K562 (cell line): ENCODE measurements around the gene BCORL1. TPM values are rescaled to one million over a fixed set of nuclear protein-coding genes. Genes with fewer than 3 reads are reported as not detected.
A peak's percentile ranks its signal among the peaks of the same experiment; 100 is the strongest.

Experiments
- AFF1 ChIP-seq, 2 experiments: fragments of 450-650 bp; IDR thresholded peaks; 2 replicates each; pipeline ENCODE4 v1.6.1; 2018; ENCODE audit warnings: mild to moderate bottlenecking in 2 of 2, low read depth in 1 of 2; ENCODE audit not compliant: partially characterized antibody in 2 of 2
- FOXK1 ChIP-seq: sonication (generic); formaldehyde crosslinking; IDR thresholded peaks from 2 replicates; pipeline ENCODE4 v1.8.0; 2022; ENCODE audit warnings: missing genetic modification reagents, mild to moderate bottlenecking, borderline replicate concordance
- NKRF ChIP-seq: fragments of 450-650 bp; IDR thresholded peaks from 2 replicates; pipeline ENCODE4 v1.6.1; 2016; ENCODE audit warnings: borderline replicate concordance
- PHB ChIP-seq: fragments of 250-450 bp; sonication (Bioruptor Pico); IDR thresholded peaks from 2 replicates; pipeline ENCODE4 v1.5.0; 2021
- PKNOX1 ChIP-seq: fragments of 450-650 bp; IDR thresholded peaks from 2 replicates; pipeline ENCODE4 v1.6.1; 2016
- PYGO2 ChIP-seq: fragments of 450-650 bp; IDR thresholded peaks from 2 replicates; pipeline ENCODE4 v1.6.1; 2016; ENCODE audit warnings: mild to moderate bottlenecking, missing genetic modification characterization, moderate library complexity, missing compliant biosample characterization
- RBFOX2 ChIP-seq: fragments of 200-400 bp; formaldehyde crosslinking; IDR thresholded peaks from 2 replicates; pipeline ENCODE4 v1.6.1; 2017; ENCODE audit warnings: low read depth, mild to moderate bottlenecking, low read length, moderate library complexity
- STAG1 ChIP-seq: sonication (generic); formaldehyde crosslinking; IDR thresholded peaks from 2 replicates; pipeline ENCODE4 v1.5.0; 2020; ENCODE audit warnings: missing genetic modification reagents, borderline replicate concordance
- TAF9B ChIP-seq: fragments of 450-650 bp; IDR thresholded peaks from 2 replicates; pipeline ENCODE4 v1.6.1; 2018; ENCODE audit warnings: mild to moderate bottlenecking; ENCODE audit not compliant: partially characterized antibody
- YY1 ChIP-seq, 3 experiments: IDR thresholded peaks; 2 replicates each; pipeline ENCODE4 v1.6.1; 2011; ENCODE audit warnings: low read length in 2 of 3, mild to moderate bottlenecking in 2 of 3, moderate library complexity in 2 of 3, borderline replicate concordance in 1 of 3, control low read depth in 1 of 3, low read depth in 1 of 3; ENCODE audit not compliant: insufficient read depth in 3 of 3, insufficient replicate concordance in 2 of 3, control insufficient read depth in 1 of 3, insufficient read length in 1 of 3; ENCODE audit errors: extremely low read depth in 1 of 3
- ZBTB5 ChIP-seq: fragments of 450-650 bp; IDR thresholded peaks from 2 replicates; pipeline ENCODE4 v1.6.1; 2017; ENCODE audit warnings: antibody characterized with exemption
- ZNF324 ChIP-seq: fragments of 250-450 bp; sonication (Bioruptor Pico); IDR thresholded peaks from 2 replicates; pipeline ENCODE4 v1.4.0; 2020; ENCODE audit warnings: mild to moderate bottlenecking
- ZNF398 ChIP-seq: fragments of 250-450 bp; sonication (Bioruptor Pico); IDR thresholded peaks from 2 replicates; pipeline ENCODE4 v1.8.0; 2021; ENCODE audit warnings: moderate library complexity, mild to moderate bottlenecking, inconsistent platforms
- polyA plus RNA-seq, 8 experiments: library from polyadenylated mRNA; depleted of rRNA in 4 of 8; stranded (reverse) in 5 of 8; unstranded in 3 of 8; fragments of >200 nt; fragmentation: Nextera tagmentation in 2 of 8; fragmentation: Illumina TruSeq in 1 of 8; extraction: Ambion mirVana in 2 of 8; extraction: Trizol in 1 of 8; gene quantifications; 2 replicates each; pipeline versions ENCODE4 v1.2.1 to v1.2.3, GENCODE V29; 2011 to 2014; ENCODE audit warnings: inconsistent platforms in 1 of 8, missing spikeins in 1 of 8
- total RNA-seq, 7 experiments: library from RNA; depleted of rRNA in 6 of 7; stranded (reverse); fragments of >200 nt in 6 of 7; fragmentation: Illumina TruSeq in 2 of 7; extraction: Trizol in 2 of 7; gene quantifications; 2 replicates each; pipeline versions ENCODE4 v1.2.1 to v1.2.3, GENCODE V29; 2011 to 2021; ENCODE audit warnings: low replicate concordance in 1 of 7

Gene BCORL1
- total and polyA plus RNA-seq, 9 of the 15 experiments (the other 6 are each of a cell fraction or from before 2014, with no cell fraction given) = 0.48 to 29.6 (median 2.1) TPM

- TF ChIP-seq NKRF (peak; percentile 35; the same call in 1 of the 2 replicates), ZBTB5 (no peak), YY1 (IDR thresholded peaks at IDR 0.05; ENCODE audit: borderline replicate concordance in 1 of 3, control insufficient read depth in 1 of 3, extremely low read depth in 1 of 3, insufficient read depth in 3 of 3, insufficient read length in 1 of 3, insufficient replicate concordance in 2 of 3, low read depth in 1 of 3, low read length in 2 of 3) (peak in 1 of 3 experiments; percentile 43), PYGO2 (tag) (no peak), PKNOX1 (peak; percentile 30), ZNF324 (CRISPR knock-in tag) (no peak), PHB (CRISPR knock-in tag) (no peak), RBFOX2 (peak; percentile 100), FOXK1 (CRISPR knock-in tag) (no peak), AFF1 (IDR thresholded peaks at IDR 0.05; ENCODE audit: low read depth in 1 of 2, partially characterized antibody in 2 of 2) (peak; percentile 32 to 97), STAG1 (CRISPR knock-in tag) (no peak), TAF9B (peak; percentile 86), ZNF398 (CRISPR knock-in tag) (no peak)
These were observed at the start of gene BCORL1 (continued) for GRCh38 chrX:129982300-129983251.
